ENCODE results near the gene TTC28. TPM values are rescaled to one million over a fixed set of nuclear protein-coding genes. Genes with fewer than 3 reads are reported as not detected.
"Not testable (repeated sequence)": the region's sequence is repeated elsewhere in the genome, so short reads cannot be mapped to it uniquely, and the experiment has no call there.

The TTC28 gene
- polyA plus RNA-seq, 4 donors, result 34.8 to 51.9 (median 36.8) TPM

- DNase-seq (ENCODE audit: low read depth in 4 of 4, low spot score in 3 of 4), result no peak
These were observed 585.9 kb downstream of the TTC28 start for GRCh38 chr22:28093711-28094110.

GRCh38 chr22:28091486-28091885, 588.2 kb downstream of the TTC28 start:
- DNase-seq (ENCODE audit: low read depth in 4 of 4, low spot score in 3 of 4), result no peak

GRCh38 chr22:28089541-28089940, 590.1 kb downstream of the TTC28 start:
- not testable (repeated sequence) for DNase-seq (ENCODE audit: low read depth in 4 of 4, low spot score in 3 of 4)

GRCh38 chr22:28077166-28077565, 602.5 kb downstream of the TTC28 start:
- no peak for DNase-seq (ENCODE audit: low read depth in 4 of 4, low spot score in 3 of 4)

GRCh38 chr22:28075358-28075981, 604.2 kb downstream of the TTC28 start:
- peak in 1 of 4 donors; percentile 24 for DNase-seq (ENCODE audit: low read depth in 4 of 4, low spot score in 3 of 4)

- DNase-seq (ENCODE audit: low read depth in 4 of 4, low spot score in 3 of 4), result no peak
These were observed 605.1 kb downstream of the TTC28 start for GRCh38 chr22:28074526-28074925.

GRCh38 chr22:28072066-28072465, 607.6 kb downstream of the TTC28 start:
- DNase-seq (ENCODE audit: low read depth in 4 of 4, low spot score in 3 of 4), result no peak

- no peak for DNase-seq (ENCODE audit: low read depth in 4 of 4, low spot score in 3 of 4)
These were observed 610.8 kb downstream of the TTC28 start for GRCh38 chr22:28068826-28069225.

- DNase-seq (ENCODE audit: low read depth in 4 of 4, low spot score in 3 of 4), result no peak
These were observed 614.7 kb downstream of the TTC28 start for GRCh38 chr22:28064920-28065319.

- DNase-seq (ENCODE audit: low read depth in 4 of 4, low spot score in 3 of 4), result no peak
These were observed 616.0 kb downstream of the TTC28 start for GRCh38 chr22:28063656-28064055.

GRCh38 chr22:28060594-28060993, 619.0 kb downstream of the TTC28 start:
- DNase-seq (ENCODE audit: low read depth in 4 of 4, low spot score in 3 of 4), result not testable (repeated sequence)

- no peak for DNase-seq (ENCODE audit: low read depth in 4 of 4, low spot score in 3 of 4)
These were observed 621.6 kb downstream of the TTC28 start for GRCh38 chr22:28058036-28058435.

GRCh38 chr22:28054819-28055208, 624.8 kb downstream of the TTC28 start:
- DNase-seq (ENCODE audit: low read depth in 4 of 4, low spot score in 3 of 4), result no peak

GRCh38 chr22:28053896-28054818, 625.5 kb downstream of the TTC28 start:
- no peak for DNase-seq (ENCODE audit: low read depth in 4 of 4, low spot score in 3 of 4)

- DNase-seq (ENCODE audit: low read depth in 4 of 4, low spot score in 3 of 4), result no peak
These were observed 626.8 kb downstream of the TTC28 start for GRCh38 chr22:28052825-28053269.

GRCh38 chr22:28051787-28052356, 627.8 kb downstream of the TTC28 start:
- DNase-seq (ENCODE audit: low read depth in 4 of 4, low spot score in 3 of 4), result peak in 1 of 4 donors; percentile 48

- no peak for DNase-seq (ENCODE audit: low read depth in 4 of 4, low spot score in 3 of 4)
These were observed 628.4 kb downstream of the TTC28 start for GRCh38 chr22:28051091-28051786.

GRCh38 chr22:28048529-28048928, 631.1 kb downstream of the TTC28 start:
- no peak for DNase-seq (ENCODE audit: low read depth in 4 of 4, low spot score in 3 of 4)

- DNase-seq (ENCODE audit: low read depth in 4 of 4, low spot score in 3 of 4), result no peak
These were observed 631.9 kb downstream of the TTC28 start for GRCh38 chr22:28047740-28048139.

GRCh38 chr22:28046100-28046499, 633.5 kb downstream of the TTC28 start:
- no peak for DNase-seq (ENCODE audit: low read depth in 4 of 4, low spot score in 3 of 4)

Measured in left renal pelvis (tissue), 4 donors.